ENCODE measurements around the gene SLC30A1. TPM values are rescaled to one million over a fixed set of nuclear protein-coding genes. Genes with fewer than 3 reads are reported as not detected.

Gene SLC30A1
- total and polyA plus RNA-seq, 2 of the 13 experiments (the other 11 are each of a cell fraction or from before 2014, with no cell fraction given): 5.9 to 24.4 TPM

DNA sequence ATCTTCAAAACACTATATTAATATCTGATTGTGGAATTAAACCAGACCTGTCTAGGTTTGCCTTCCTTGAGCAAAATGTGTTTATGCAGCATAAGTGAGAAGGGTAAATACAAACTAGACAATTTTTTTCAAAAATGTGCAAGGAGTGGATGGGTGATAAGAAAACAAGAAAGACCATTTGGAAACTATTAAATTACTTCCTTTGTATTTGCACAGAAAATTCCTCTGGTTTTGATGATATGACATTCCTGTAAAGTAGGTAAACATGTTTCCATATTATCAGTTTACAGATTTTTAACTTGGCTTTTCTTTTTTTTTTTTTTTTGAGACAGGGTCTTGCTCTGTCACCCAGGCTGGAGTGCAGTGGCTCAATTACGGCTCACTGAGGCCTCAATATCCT lies 24.8 kb upstream of the SLC30A1 start:
- Histone ChIP-seq H3K4me1 (ENCODE audit: insufficient read depth, low read length) (peaks cover 71% of the 10 kb centered on the region), H3K4me3 (replicated peaks in 1 of 3; ENCODE audit: insufficient read depth in 1 of 3, low read depth in 2 of 3, low read length in 3 of 3) (peak overlapping the region in 1 of 3 experiments; percentile 3; a peak in 1 of 6 replicates), H4K20me1 (ENCODE audit: insufficient read depth, low read length) (no peaks in the 10 kb centered on the region), H3K9ac (ENCODE audit: insufficient read depth, low read depth, low read length) (no peak overlapping the region), H2AFZ (ENCODE audit: low read length) (no peak overlapping the region), H3K79me2 (ENCODE audit: insufficient read depth, low read length) (peaks cover 23% of the 10 kb centered on the region), H3K27ac (ENCODE audit: extremely low read length, insufficient read depth, low read length) (peak overlapping the region; percentile 44), H3K4me2 (ENCODE audit: low read depth, low read length) (peak overlapping the region; percentile 68), H3K9me3 (ENCODE audit: low read length) (no peaks in the 10 kb centered on the region), H3K27me3 (ENCODE audit: control insufficient read depth in 1 of 2, insufficient read depth in 2 of 2, low read length in 2 of 2) (no peaks in the 10 kb centered on the region), H3K36me3 (replicated peaks in 1 of 2; ENCODE audit: control insufficient read depth in 1 of 2, insufficient read depth in 2 of 2, low read length in 2 of 2) (no peaks in the 10 kb centered on the region)
- ATAC-seq (no peak), FAIRE-seq (no peak), DNase-seq (ENCODE audit: low spot score) (no peak)
- BruUV-seq (replicated peaks): no TSS peak
- ChIA-PET CTCF (ENCODE audit: low intra/inter-chr PET ratio, low total read pairs) (no interaction called here), POLR2A (interaction anchor here (1.0 to 10.6 kb wide), 13 partner anchors 8 to 83 kb away, joined by 3 to 100 read pairs (median 6); partner anchors contain the start of gene SLC30A1)
- intact Hi-C loops (cut with micrococcal nuclease; ENCODE audit: unreplicated experiment) (loop anchor here (1.0 kb wide), 1 partner anchor 24 kb away; the partner anchor contains the start of gene SLC30A1), in situ Hi-C loops (cut with HindIII; ENCODE audit: extremely low pct_ligation_motif_present, low pct_unique_long_range_greater_than_20kb) (no loop called here)
- 21% methylated on average over 1 of the region's 1 CpG for WGBS (ENCODE audit: low lambda C conversion rate)
- TF ChIP-seq MAFG (CRISPR knock-in tag; IDR thresholded peaks at IDR 0.05) (no peak), CHD4 (IDR thresholded peaks at IDR 0.05; ENCODE audit: borderline replicate concordance, low read length) (0 out of 2 replicates have a peak, but pooled peaks have one; percentile 43), NFYC (CRISPR knock-in tag; IDR thresholded peaks at IDR 0.05) (0 out of 2 replicates have a peak, but pooled peaks have one; percentile 1), MAFF (IDR thresholded peaks at IDR 0.05; ENCODE audit: low read depth, low read length) (0 out of 2 replicates have a peak, but pooled peaks have one; percentile 9), NFIC (IDR thresholded peaks at IDR 0.05; ENCODE audit: low read length) (peak; percentile 6; the same call in 1 of the 2 replicates), CAMTA2 (CRISPR knock-in tag; IDR thresholded peaks at IDR 0.05; ENCODE audit: borderline replicate concordance) (no peak), RXRB (CRISPR knock-in tag; IDR thresholded peaks at IDR 0.05; ENCODE audit: borderline replicate concordance) (no peak), ZNF180 (CRISPR knock-in tag; IDR thresholded peaks at IDR 0.05; ENCODE audit: borderline replicate concordance, low read depth) (no peak), FOXC1 (CRISPR knock-in tag; IDR thresholded peaks at IDR 0.05; ENCODE audit: borderline replicate concordance) (no peak), ZBTB3 (CRISPR knock-in tag; IDR thresholded peaks at IDR 0.05; ENCODE audit: borderline replicate concordance, low read depth) (0 out of 2 replicates have a peak, but pooled peaks have one; percentile 30), ZNF816 (CRISPR knock-in tag; IDR thresholded peaks at IDR 0.05; ENCODE audit: borderline replicate concordance) (0 out of 2 replicates have a peak, but pooled peaks have one; percentile 22), MAFK (conservative IDR thresholded peaks at IDR 0.05 in 1 of 2, IDR thresholded peaks at IDR 0.05 in 1 of 2; ENCODE audit: low read length in 2 of 2) (peak in 1 of 2 experiments; percentile 28; a peak in 1 of 4 replicates), CREB1 (IDR thresholded peaks at IDR 0.05) (no peak), CREB1 (CRISPR knock-in tag; IDR thresholded peaks at IDR 0.05) (0 out of 2 replicates have a peak, but pooled peaks have one; percentile 13), SPEN (CRISPR knock-in tag; IDR thresholded peaks at IDR 0.05; ENCODE audit: low read depth) (no peak), ATM (IDR thresholded peaks at IDR 0.05; ENCODE audit: borderline replicate concordance) (no peak), SOX6 (IDR thresholded peaks at IDR 0.05) (no peak), SOX6 (CRISPR knock-in tag; IDR thresholded peaks at IDR 0.05) (peak; percentile 15; the same call in 1 of the 2 replicates), POLR2AphosphoS5 (IDR thresholded peaks at IDR 0.05; ENCODE audit: low read depth, low read length) (peak; percentile 0; the same call in 1 of the 2 replicates)
- TF ChIP-seq, protein P1, sequence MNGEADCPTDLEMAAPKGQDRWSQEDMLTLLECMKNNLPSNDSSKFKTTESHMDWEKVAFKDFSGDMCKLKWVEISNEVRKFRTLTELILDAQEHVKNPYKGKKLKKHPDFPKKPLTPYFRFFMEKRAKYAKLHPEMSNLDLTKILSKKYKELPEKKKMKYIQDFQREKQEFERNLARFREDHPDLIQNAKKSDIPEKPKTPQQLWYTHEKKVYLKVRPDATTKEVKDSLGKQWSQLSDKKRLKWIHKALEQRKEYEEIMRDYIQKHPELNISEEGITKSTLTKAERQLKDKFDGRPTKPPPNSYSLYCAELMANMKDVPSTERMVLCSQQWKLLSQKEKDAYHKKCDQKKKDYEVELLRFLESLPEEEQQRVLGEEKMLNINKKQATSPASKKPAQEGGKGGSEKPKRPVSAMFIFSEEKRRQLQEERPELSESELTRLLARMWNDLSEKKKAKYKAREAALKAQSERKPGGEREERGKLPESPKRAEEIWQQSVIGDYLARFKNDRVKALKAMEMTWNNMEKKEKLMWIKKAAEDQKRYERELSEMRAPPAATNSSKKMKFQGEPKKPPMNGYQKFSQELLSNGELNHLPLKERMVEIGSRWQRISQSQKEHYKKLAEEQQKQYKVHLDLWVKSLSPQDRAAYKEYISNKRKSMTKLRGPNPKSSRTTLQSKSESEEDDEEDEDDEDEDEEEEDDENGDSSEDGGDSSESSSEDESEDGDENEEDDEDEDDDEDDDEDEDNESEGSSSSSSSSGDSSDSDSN (CRISPR knock-in tag; IDR thresholded peaks at IDR 0.05): 0 out of 2 replicates have a peak, but pooled peaks have one; percentile 3
- TF ChIP-seq, protein P2, sequence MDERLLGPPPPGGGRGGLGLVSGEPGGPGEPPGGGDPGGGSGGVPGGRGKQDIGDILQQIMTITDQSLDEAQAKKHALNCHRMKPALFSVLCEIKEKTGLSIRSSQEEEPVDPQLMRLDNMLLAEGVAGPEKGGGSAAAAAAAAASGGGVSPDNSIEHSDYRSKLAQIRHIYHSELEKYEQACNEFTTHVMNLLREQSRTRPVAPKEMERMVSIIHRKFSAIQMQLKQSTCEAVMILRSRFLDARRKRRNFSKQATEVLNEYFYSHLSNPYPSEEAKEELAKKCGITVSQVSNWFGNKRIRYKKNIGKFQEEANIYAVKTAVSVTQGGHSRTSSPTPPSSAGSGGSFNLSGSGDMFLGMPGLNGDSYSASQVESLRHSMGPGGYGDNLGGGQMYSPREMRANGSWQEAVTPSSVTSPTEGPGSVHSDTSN (CRISPR knock-in tag; IDR thresholded peaks at IDR 0.05): no peak
- TF ChIP-seq, protein P3, sequence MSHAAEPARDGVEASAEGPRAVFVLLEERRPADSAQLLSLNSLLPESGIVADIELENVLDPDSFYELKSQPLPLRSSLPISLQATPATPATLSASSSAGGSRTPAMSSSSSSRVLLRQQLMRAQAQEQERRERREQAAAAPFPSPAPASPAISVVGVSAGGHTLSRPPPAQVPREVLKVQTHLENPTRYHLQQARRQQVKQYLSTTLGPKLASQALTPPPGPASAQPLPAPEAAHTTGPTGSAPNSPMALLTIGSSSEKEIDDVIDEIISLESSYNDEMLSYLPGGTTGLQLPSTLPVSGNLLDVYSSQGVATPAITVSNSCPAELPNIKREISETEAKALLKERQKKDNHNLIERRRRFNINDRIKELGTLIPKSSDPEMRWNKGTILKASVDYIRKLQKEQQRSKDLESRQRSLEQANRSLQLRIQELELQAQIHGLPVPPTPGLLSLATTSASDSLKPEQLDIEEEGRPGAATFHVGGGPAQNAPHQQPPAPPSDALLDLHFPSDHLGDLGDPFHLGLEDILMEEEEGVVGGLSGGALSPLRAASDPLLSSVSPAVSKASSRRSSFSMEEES (CRISPR knock-in tag; IDR thresholded peaks at IDR 0.05): 0 out of 2 replicates have a peak, but pooled peaks have one; percentile 3

All from HepG2 (cell line).